Prostate gland (tissue), 2 donors: ENCODE measurements around the gene NUTM2A.
"Not testable (repeated sequence)": the region's sequence is repeated elsewhere in the genome, so short reads cannot be mapped to it uniquely, and the experiment has no call there.

Source experiments
- POLR2A ChIP-seq: fragments of 450-650 bp; IDR thresholded peaks from one replicate; pipeline ENCODE4 v1.6.1; 2016; ENCODE audit warnings: antibody characterized with exemption, mild to moderate bottlenecking
- POLR2AphosphoS5 ChIP-seq: sonication (generic); formaldehyde crosslinking; IDR thresholded peaks from one replicate; pipeline ENCODE4 v1.6.1; 2017; ENCODE audit warnings: antibody characterized with exemption
- TF ChIP-seq, protein P1 (sequence below), 4 experiments: fragments of 200-600 bp in 2 of 4; fragments of 450-650 bp in 2 of 4; sonication (generic) in 2 of 4; IDR thresholded peaks; 1 replicate in 3 of 4; 2 replicates in 1 of 4; pipeline ENCODE4 v1.5.1; 2016 to 2019; ENCODE audit warnings: antibody characterized with exemption in 4 of 4, mild to moderate bottlenecking in 2 of 4, moderate library complexity in 2 of 4

DNA sequence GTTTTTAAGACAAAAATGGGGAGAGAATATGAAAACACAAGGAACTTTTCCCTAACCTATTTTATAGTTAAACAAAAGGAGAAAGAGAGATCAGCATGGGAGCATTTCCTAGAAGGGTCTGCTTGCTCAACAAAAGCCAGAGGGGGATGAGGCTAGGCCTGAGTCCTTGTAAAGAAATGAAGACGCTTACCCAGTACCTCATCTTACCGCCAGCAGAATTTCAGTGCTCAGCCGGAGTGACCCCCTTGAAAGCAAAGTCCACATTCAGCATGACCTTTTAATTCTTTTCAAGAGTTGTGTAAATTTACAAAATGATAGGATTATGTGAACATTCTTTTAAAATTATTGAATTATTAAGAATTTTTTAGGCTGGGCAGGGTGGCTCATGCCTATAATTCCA is 47.7 kb upstream of the NUTM2A start:
- TF ChIP-seq, protein P1, sequence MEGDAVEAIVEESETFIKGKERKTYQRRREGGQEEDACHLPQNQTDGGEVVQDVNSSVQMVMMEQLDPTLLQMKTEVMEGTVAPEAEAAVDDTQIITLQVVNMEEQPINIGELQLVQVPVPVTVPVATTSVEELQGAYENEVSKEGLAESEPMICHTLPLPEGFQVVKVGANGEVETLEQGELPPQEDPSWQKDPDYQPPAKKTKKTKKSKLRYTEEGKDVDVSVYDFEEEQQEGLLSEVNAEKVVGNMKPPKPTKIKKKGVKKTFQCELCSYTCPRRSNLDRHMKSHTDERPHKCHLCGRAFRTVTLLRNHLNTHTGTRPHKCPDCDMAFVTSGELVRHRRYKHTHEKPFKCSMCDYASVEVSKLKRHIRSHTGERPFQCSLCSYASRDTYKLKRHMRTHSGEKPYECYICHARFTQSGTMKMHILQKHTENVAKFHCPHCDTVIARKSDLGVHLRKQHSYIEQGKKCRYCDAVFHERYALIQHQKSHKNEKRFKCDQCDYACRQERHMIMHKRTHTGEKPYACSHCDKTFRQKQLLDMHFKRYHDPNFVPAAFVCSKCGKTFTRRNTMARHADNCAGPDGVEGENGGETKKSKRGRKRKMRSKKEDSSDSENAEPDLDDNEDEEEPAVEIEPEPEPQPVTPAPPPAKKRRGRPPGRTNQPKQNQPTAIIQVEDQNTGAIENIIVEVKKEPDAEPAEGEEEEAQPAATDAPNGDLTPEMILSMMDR (IDR thresholded peaks at IDR 0.05) = not testable (repeated sequence)
- not testable (repeated sequence) for TF ChIP-seq POLR2AphosphoS5, POLR2A
